ENCODE measurements around the gene ARMH1.

DNA sequence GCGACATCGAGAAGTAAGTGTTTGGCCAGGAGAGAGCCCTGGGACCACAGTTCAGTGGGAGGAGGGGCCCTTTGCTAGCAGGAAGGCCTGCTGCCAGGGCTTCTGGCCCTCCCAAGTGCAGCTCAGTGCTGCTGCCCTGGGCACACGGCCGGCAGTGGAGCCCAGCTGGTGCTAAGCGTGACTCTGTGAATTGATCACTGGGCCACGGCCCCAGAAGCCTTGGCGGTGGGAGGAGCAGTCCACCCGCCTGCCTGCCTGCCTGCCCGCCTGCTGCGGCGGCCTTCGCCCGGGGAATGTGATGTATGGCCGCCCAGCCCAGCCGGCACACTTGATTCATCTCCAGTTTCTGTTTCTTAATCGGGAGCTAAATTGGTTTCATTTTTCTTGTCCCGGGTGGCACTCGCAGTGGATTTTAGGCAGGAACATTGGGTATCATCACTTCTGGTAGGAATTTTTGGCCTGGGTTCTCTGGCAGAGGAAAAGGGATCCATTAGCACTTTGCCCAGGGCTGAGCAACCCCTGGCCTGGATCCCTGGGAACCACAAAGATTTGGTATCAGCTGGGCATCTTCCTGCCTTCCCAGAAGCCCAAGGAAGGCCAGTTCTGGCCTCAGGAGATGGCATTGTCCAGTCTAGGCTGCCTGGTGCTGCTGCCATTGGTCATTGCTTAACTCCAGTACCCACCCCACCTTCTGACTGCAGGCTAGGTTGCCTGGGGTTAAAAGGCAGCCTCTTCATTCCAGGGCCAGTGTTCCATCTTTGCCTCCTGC is 28.9 kb upstream of the ARMH1 start:
- TF ChIP-seq, protein P1, sequence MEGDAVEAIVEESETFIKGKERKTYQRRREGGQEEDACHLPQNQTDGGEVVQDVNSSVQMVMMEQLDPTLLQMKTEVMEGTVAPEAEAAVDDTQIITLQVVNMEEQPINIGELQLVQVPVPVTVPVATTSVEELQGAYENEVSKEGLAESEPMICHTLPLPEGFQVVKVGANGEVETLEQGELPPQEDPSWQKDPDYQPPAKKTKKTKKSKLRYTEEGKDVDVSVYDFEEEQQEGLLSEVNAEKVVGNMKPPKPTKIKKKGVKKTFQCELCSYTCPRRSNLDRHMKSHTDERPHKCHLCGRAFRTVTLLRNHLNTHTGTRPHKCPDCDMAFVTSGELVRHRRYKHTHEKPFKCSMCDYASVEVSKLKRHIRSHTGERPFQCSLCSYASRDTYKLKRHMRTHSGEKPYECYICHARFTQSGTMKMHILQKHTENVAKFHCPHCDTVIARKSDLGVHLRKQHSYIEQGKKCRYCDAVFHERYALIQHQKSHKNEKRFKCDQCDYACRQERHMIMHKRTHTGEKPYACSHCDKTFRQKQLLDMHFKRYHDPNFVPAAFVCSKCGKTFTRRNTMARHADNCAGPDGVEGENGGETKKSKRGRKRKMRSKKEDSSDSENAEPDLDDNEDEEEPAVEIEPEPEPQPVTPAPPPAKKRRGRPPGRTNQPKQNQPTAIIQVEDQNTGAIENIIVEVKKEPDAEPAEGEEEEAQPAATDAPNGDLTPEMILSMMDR (conservative IDR thresholded peaks at IDR 0.05; ENCODE audit: low read depth, low read length), result no peak
- TF ChIP-seq EZH2 (IDR thresholded peaks at IDR 0.05; ENCODE audit: low read length, unreplicated experiment), result no peak

All from PC-3 (cell line).